ENCODE results near the gene FRAS1.
"Not testable (repeated sequence)": the region's sequence is repeated elsewhere in the genome, so short reads cannot be mapped to it uniquely, and the experiment has no call there.

Gene FRAS1

GRCh38 chr4:78119698-78120097, 62.6 kb downstream of the FRAS1 start:
- no peak for DNase-seq (ENCODE audit: low read depth in 1 of 2, low spot score in 1 of 2)

GRCh38 chr4:78120144-78120880, 63.2 kb downstream of the FRAS1 start:
- DNase-seq (ENCODE audit: low read depth in 1 of 2, low spot score in 1 of 2) = no peak

- DNase-seq (ENCODE audit: low read depth in 1 of 2, low spot score in 1 of 2) = no peak
These were observed 64.3 kb downstream of the FRAS1 start for GRCh38 chr4:78121338-78121904.

- DNase-seq (ENCODE audit: low read depth in 1 of 2, low spot score in 1 of 2) = not testable (repeated sequence)
These were observed 68.8 kb downstream of the FRAS1 start for GRCh38 chr4:78125834-78126331.

GRCh38 chr4:78129383-78130108, 72.4 kb downstream of the FRAS1 start:
- DNase-seq (ENCODE audit: low read depth in 1 of 2, low spot score in 1 of 2) = no peak

GRCh38 chr4:78131403-78131802, 74.3 kb downstream of the FRAS1 start:
- no peak for DNase-seq (ENCODE audit: low read depth in 1 of 2, low spot score in 1 of 2)

GRCh38 chr4:78136109-78137081, 79.3 kb downstream of the FRAS1 start:
- no peak for DNase-seq (ENCODE audit: low read depth in 1 of 2, low spot score in 1 of 2)

GRCh38 chr4:78137532-78137931, 80.4 kb downstream of the FRAS1 start:
- DNase-seq (ENCODE audit: low read depth in 1 of 2, low spot score in 1 of 2) = no peak

- no peak for DNase-seq (ENCODE audit: low read depth in 1 of 2, low spot score in 1 of 2)
These were observed 81.1 kb downstream of the FRAS1 start for GRCh38 chr4:78138252-78138651.

GRCh38 chr4:78143634-78144033, 86.5 kb downstream of the FRAS1 start:
- DNase-seq (ENCODE audit: low read depth in 1 of 2, low spot score in 1 of 2) = no peak

GRCh38 chr4:78145008-78145407, 87.9 kb downstream of the FRAS1 start:
- DNase-seq (ENCODE audit: low read depth in 1 of 2, low spot score in 1 of 2) = no peak

- DNase-seq (ENCODE audit: low read depth in 1 of 2, low spot score in 1 of 2) = no peak
These were observed 88.5 kb downstream of the FRAS1 start for GRCh38 chr4:78145622-78146021.

GRCh38 chr4:78149751-78150542, 92.8 kb downstream of the FRAS1 start:
- no peak for DNase-seq (ENCODE audit: low read depth in 1 of 2, low spot score in 1 of 2)

- DNase-seq (ENCODE audit: low read depth in 1 of 2, low spot score in 1 of 2) = no peak
These were observed 93.4 kb downstream of the FRAS1 start for GRCh38 chr4:78150543-78150864.

GRCh38 chr4:78152795-78153194, 95.7 kb downstream of the FRAS1 start:
- no peak for DNase-seq (ENCODE audit: low read depth in 1 of 2, low spot score in 1 of 2)

- no peak for DNase-seq (ENCODE audit: low read depth in 1 of 2, low spot score in 1 of 2)
These were observed 98.0 kb downstream of the FRAS1 start for GRCh38 chr4:78154972-78155590.

GRCh38 chr4:78155616-78156105, 98.5 kb downstream of the FRAS1 start:
- DNase-seq (ENCODE audit: low read depth in 1 of 2, low spot score in 1 of 2) = no peak

GRCh38 chr4:78156520-78156919, 99.4 kb downstream of the FRAS1 start:
- DNase-seq (ENCODE audit: low read depth in 1 of 2, low spot score in 1 of 2) = no peak

- no peak for DNase-seq (ENCODE audit: low read depth in 1 of 2, low spot score in 1 of 2)
These were observed 105.2 kb downstream of the FRAS1 start for GRCh38 chr4:78162342-78162741.

GRCh38 chr4:78162821-78163220, 105.7 kb downstream of the FRAS1 start:
- no peak for DNase-seq (ENCODE audit: low read depth in 1 of 2, low spot score in 1 of 2)
